Stomach (tissue), 9 donors: Measurements from ENCODE around the gene FYTTD1. TPM values are rescaled to one million over a fixed set of nuclear protein-coding genes. Genes with fewer than 3 reads are reported as not detected.

ENCODE experiments used
- DNase-seq, 2 donors: peaks; one replicate each; pipeline versions ENCODE4 v3.0.0 to v3.0.0-alpha.2; 2013 to 2019
- H3K27ac ChIP-seq, 5 donors: fragments of 200-600 bp in 4 of 5; sonication (generic) in 4 of 5; one replicate each; pipeline ENCODE4 v1.5.1; 2013 to 2019; ENCODE audit warnings: mild to moderate bottlenecking in 1 of 5, moderate library complexity in 1 of 5
- H3K27me3 ChIP-seq, 3 donors: fragments of 200-600 bp; sonication (generic); one replicate each; pipeline ENCODE4 v1.5.1; 2017 to 2019; ENCODE audit warnings: mixed run types in 1 of 3
- H3K36me3 ChIP-seq, 4 donors: fragments of 200-600 bp; sonication (generic); 1 replicate in 3 of 4; 2 replicates in 1 of 4; pipeline ENCODE4 v1.5.1; 2016 to 2019
- H3K4me1 ChIP-seq, 4 donors: fragments of 200-600 bp; sonication (generic); one replicate each; pipeline ENCODE4 v1.5.1; 2016 to 2019
- H3K4me3 ChIP-seq, 4 donors: fragments of 200-600 bp; sonication (generic) in 3 of 4; one replicate each; pipeline ENCODE4 v1.5.1; 2016 to 2019; ENCODE audit warnings: mild to moderate bottlenecking in 1 of 4
- H3K9me3 ChIP-seq, 4 donors: fragments of 200-600 bp; sonication (generic); one replicate each; pipeline ENCODE4 v1.5.1; 2016 to 2019
- CTCF ChIP-seq, 7 experiments: fragments of 450-650 bp in 4 of 7; fragments of 200-600 bp in 3 of 7; sonication (generic) in 3 of 7; IDR thresholded peaks; one replicate each; pipeline ENCODE4 v1.5.1; 2016 to 2019; ENCODE audit warnings: antibody characterized with exemption in 7 of 7, control low read depth in 2 of 7, mild to moderate bottlenecking in 1 of 7
- EP300 ChIP-seq: sonication (generic); formaldehyde crosslinking; IDR thresholded peaks from one replicate; pipeline ENCODE4 v1.6.1; 2017; ENCODE audit warnings: antibody characterized with exemption
- POLR2A ChIP-seq, 4 donors: fragments of 450-650 bp; IDR thresholded peaks; one replicate each; pipeline ENCODE4 v1.6.1; 2016; ENCODE audit warnings: antibody characterized with exemption in 4 of 4, control low read depth in 2 of 4, mild to moderate bottlenecking in 1 of 4, moderate library complexity in 1 of 4
- POLR2AphosphoS5 ChIP-seq, 3 donors: sonication (generic); formaldehyde crosslinking; IDR thresholded peaks; one replicate each; pipeline ENCODE4 v1.6.1; 2016; ENCODE audit warnings: antibody characterized with exemption in 3 of 3
- WGBS, 5 donors: extraction: QIAGEN DNeasy Blood & Tissue Kit in 3 of 5; methylation state at CpG; one replicate each; pipeline versions ENCODE4 v1.1.5 to v1.1.7; 2013 to 2018; 5-methylcytosine and 5-hydroxymethylcytosine counted together
- intact Hi-C: fragments of 100-400 bp; cut with DNase I; formaldehyde crosslinking; loops from one replicate; pipeline ENCODE4 v1.15.1; 2023; ENCODE audit warnings: low total_unique reads
- polyA plus RNA-seq, 3 donors: library from polyadenylated mRNA; stranded (reverse); fragments of 200-250 nt; gene quantifications; one replicate each; pipeline ENCODE4 v1.2.3, GENCODE V29; 2013
- total RNA-seq, 5 donors: library from RNA; depleted of rRNA; stranded (reverse); fragments of >200 nt; gene quantifications; one replicate each; pipeline versions ENCODE4 v1.1.0 to v1.2.3, GENCODE V29; 2014 to 2016
- donor health status: healthy with polysubstance abuse.
- donor health status: Bipolar disorder and iron deficiency.
- donor health status: healthy.

FYTTD1 gene
- total and polyA plus RNA-seq, 8 donors = 9.4 to 47.0 (median 27.9) TPM

GRCh38 chr3:197801891-197802778, 52.5 kb downstream of the FYTTD1 start:
- intact Hi-C loops = no loop called here
- peak overlapping the region in 1 of 5 donors; percentile 22 for H3K27ac ChIP-seq
- H3K9me3 ChIP-seq = no peaks in the 10 kb centered on the region
- WGBS, 5 donors = 53 to 68% (median 58%) methylated on average over 8 of the region's 8 CpGs
- H3K4me1 ChIP-seq = peaks cover 5 to 57% (median 24%) of the 10 kb centered on the region in 4 donors
- TF ChIP-seq CTCF (IDR thresholded peaks at IDR 0.05) (no peak), EP300 (no peak), POLR2A (IDR thresholded peaks at IDR 0.05) (no peak), POLR2AphosphoS5 (IDR thresholded peaks at IDR 0.05) (no peak)
- no peak overlapping the region for H3K4me3 ChIP-seq
- H3K27me3 ChIP-seq = no peaks in the 10 kb centered on the region
- peak in 1 of 2 donors; percentile 34 for DNase-seq
- H3K36me3 ChIP-seq = no peaks in the 10 kb centered on the region

GRCh38 chr3:197802779-197803459, 53.2 kb downstream of the FYTTD1 start:
- TF ChIP-seq POLR2AphosphoS5 (IDR thresholded peaks at IDR 0.05) (no peak), EP300 (no peak), CTCF (IDR thresholded peaks at IDR 0.05) (no peak), POLR2A (IDR thresholded peaks at IDR 0.05) (no peak)
- DNase-seq = no peak
- Histone ChIP-seq H3K27me3 (no peaks in the 10 kb centered on the region), H3K4me1 (peaks cover 5 to 57% (median 25%) of the 10 kb centered on the region in 4 donors), H3K27ac (no peak overlapping the region), H3K9me3 (no peaks in the 10 kb centered on the region), H3K36me3 (no peaks in the 10 kb centered on the region), H3K4me3 (no peak overlapping the region)
- WGBS, 5 donors = 82 to 94% (median 86%) methylated on average over 3 of the region's 3 CpGs
- intact Hi-C loops = no loop called here

GRCh38 chr3:197804511-197804910, 54.8 kb downstream of the FYTTD1 start:
- H3K4me3 ChIP-seq = no peak overlapping the region
- H3K36me3 ChIP-seq = no peaks in the 10 kb centered on the region
- H3K9me3 ChIP-seq = no peaks in the 10 kb centered on the region
- intact Hi-C loops = no loop called here
- no peak for TF ChIP-seq CTCF (IDR thresholded peaks at IDR 0.05)
- WGBS, 5 donors = 60 to 72% (median 65%) methylated on average over 4 of the region's 4 CpGs
- peaks cover 4 to 57% (median 26%) of the 10 kb centered on the region in 4 donors for H3K4me1 ChIP-seq
- H3K27ac ChIP-seq = no peak overlapping the region
- no peak for DNase-seq
- no peaks in the 10 kb centered on the region for H3K27me3 ChIP-seq

GRCh38 chr3:197807969-197808587, 58.4 kb downstream of the FYTTD1 start:
- 79 to 89% (median 89%) methylated on average over 4 of the region's 4 CpGs for whole genome bisulfite sequencing, 5 donors
- peak overlapping the region in 4 of 5 donors; percentile 42 to 69 (median 54) for H3K27ac ChIP-seq
- intact Hi-C loops = no loop called here
- H3K36me3 ChIP-seq = no peaks in the 10 kb centered on the region
- H3K9me3 ChIP-seq = no peaks in the 10 kb centered on the region
- no peak overlapping the region for H3K4me3 ChIP-seq
- no peaks in the 10 kb centered on the region for H3K27me3 ChIP-seq
- no peak for DNase-seq
- peaks cover 5 to 56% (median 25%) of the 10 kb centered on the region in 4 donors for H3K4me1 ChIP-seq
- no peak for TF ChIP-seq POLR2AphosphoS5 (IDR thresholded peaks at IDR 0.05)
- TF ChIP-seq EP300 = no peak
- TF ChIP-seq POLR2A (IDR thresholded peaks at IDR 0.05) = no peak
- no peak for TF ChIP-seq CTCF (IDR thresholded peaks at IDR 0.05)
